Measurements from ENCODE around the gene INPPL1. TPM values are rescaled to one million over a fixed set of nuclear protein-coding genes. Genes with fewer than 3 reads are reported as not detected.
"Not testable (repeated sequence)": the region's sequence is repeated elsewhere in the genome, so short reads cannot be mapped to it uniquely, and the experiment has no call there.

Gene INPPL1
- total RNA-seq, 4 donors from 2014 or later, result 85.9 to 114 (median 99.5) TPM

DNA sequence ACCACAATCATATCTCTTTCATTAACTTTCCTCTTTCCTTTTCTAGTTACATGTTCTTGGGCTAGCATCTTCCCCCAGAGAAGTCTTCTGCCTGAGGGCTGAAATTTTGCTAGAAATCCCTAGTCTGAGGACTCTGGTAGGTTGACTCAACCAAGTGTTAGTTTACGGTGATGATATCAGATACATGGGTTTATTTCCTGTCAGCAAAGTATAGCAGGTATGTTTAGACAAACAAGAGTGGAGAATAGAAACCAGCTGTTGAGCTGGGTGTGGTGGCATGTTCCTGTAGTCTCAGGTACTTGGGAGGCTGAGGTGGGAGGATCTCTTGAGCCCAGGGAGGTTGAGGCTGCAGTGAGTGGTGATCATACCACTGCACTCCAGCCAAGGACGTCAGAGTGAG is 21.4 kb upstream of the INPPL1 start:
- intact Hi-C loops (cut with DNase I), result no loop called here
- Histone ChIP-seq H3K4me3 (replicated peaks in 1 of 3) (no peak overlapping the region), H3K36me3 (no peaks in the 10 kb centered on the region), H3K27ac (no peak overlapping the region), H3K9me3 (no peaks in the 10 kb centered on the region), H3K4me1 (peaks cover 9 to 11% of the 10 kb centered on the region in 2 donors), H3K27me3 (no peaks in the 10 kb centered on the region)
- TF ChIP-seq, protein P1, sequence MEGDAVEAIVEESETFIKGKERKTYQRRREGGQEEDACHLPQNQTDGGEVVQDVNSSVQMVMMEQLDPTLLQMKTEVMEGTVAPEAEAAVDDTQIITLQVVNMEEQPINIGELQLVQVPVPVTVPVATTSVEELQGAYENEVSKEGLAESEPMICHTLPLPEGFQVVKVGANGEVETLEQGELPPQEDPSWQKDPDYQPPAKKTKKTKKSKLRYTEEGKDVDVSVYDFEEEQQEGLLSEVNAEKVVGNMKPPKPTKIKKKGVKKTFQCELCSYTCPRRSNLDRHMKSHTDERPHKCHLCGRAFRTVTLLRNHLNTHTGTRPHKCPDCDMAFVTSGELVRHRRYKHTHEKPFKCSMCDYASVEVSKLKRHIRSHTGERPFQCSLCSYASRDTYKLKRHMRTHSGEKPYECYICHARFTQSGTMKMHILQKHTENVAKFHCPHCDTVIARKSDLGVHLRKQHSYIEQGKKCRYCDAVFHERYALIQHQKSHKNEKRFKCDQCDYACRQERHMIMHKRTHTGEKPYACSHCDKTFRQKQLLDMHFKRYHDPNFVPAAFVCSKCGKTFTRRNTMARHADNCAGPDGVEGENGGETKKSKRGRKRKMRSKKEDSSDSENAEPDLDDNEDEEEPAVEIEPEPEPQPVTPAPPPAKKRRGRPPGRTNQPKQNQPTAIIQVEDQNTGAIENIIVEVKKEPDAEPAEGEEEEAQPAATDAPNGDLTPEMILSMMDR (IDR thresholded peaks at IDR 0.05), result no peak
- TF ChIP-seq POLR2A (IDR thresholded peaks at IDR 0.05), result no peak
- DNase-seq, result no peak
- WGBS, 2 donors, result 75 to 82% methylated on average over 2 of the region's 2 CpGs

GRCh38 chr11:72204886-72205285 is 19.7 kb upstream of the INPPL1 start:
- H3K27ac ChIP-seq, result peak overlapping the region in 2 of 3 donors; percentile 11 to 54
- H3K4me1 ChIP-seq, result peaks cover 9 to 11% of the 10 kb centered on the region in 2 donors
- no peak for DNase-seq
- no peaks in the 10 kb centered on the region for H3K27me3 ChIP-seq
- no peak for TF ChIP-seq POLR2A (IDR thresholded peaks at IDR 0.05)
- TF ChIP-seq, protein P1 (IDR thresholded peaks at IDR 0.05), result no peak
- no peak overlapping the region for H3K4me3 ChIP-seq (replicated peaks in 1 of 3)
- H3K36me3 ChIP-seq, result no peaks in the 10 kb centered on the region
- no peaks in the 10 kb centered on the region for H3K9me3 ChIP-seq
- intact Hi-C loops (cut with DNase I), result no loop called here

DNA sequence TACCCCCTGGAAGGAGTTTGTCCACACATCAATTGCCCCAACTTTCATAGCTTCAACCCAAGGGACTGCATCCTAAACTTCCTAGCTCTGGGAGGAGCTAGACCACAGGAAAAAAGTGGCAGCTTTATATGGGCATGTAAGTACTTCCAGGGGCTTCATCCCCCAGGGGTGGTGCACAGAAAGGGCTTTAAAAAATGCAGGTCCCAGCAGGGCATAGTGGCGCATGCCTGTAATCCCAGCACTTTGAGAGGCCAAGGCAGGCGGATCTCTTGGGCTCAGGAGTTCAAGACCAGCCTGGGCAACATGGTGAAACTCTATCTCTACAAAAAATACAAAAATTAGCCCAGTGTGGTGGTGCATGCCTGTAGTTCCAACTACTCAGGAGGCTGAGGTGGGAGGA is 17.8 kb upstream of the INPPL1 start:
- H3K27me3 ChIP-seq; DNase-seq; H3K4me3 ChIP-seq (replicated peaks in 1 of 3); intact Hi-C loops (cut with DNase I); H3K36me3 ChIP-seq; H3K9me3 ChIP-seq; H3K27ac ChIP-seq: not testable (repeated sequence)
- WGBS, 2 donors, result 93% methylated on average over 2 of the region's 2 CpGs
- H3K4me1 ChIP-seq, result peaks cover 9 to 11% of the 10 kb centered on the region in 2 donors

GRCh38 chr11:72208281-72208680 is 16.3 kb upstream of the INPPL1 start:
- Histone ChIP-seq H3K27me3 (no peaks in the 10 kb centered on the region), H3K27ac (no peak overlapping the region), H3K36me3 (no peaks in the 10 kb centered on the region), H3K4me3 (replicated peaks in 1 of 3) (no peak overlapping the region), H3K9me3 (no peaks in the 10 kb centered on the region), H3K4me1 (peaks cover 9 to 11% of the 10 kb centered on the region in 2 donors)
- 67 to 71% methylated on average over 3 of the region's 3 CpGs for WGBS, 2 donors
- TF ChIP-seq, protein P1 (IDR thresholded peaks at IDR 0.05), result no peak
- no peak for TF ChIP-seq POLR2A (IDR thresholded peaks at IDR 0.05)
- no peak for DNase-seq
- intact Hi-C loops (cut with DNase I), result no loop called here

GRCh38 chr11:72209101-72209500 is 15.5 kb upstream of the INPPL1 start:
- intact Hi-C loops (cut with DNase I), result no loop called here
- DNase-seq, result no peak
- Histone ChIP-seq H3K27ac (no peak overlapping the region), H3K4me1 (peaks cover 9 to 11% of the 10 kb centered on the region in 2 donors), H3K4me3 (replicated peaks in 1 of 3) (no peak overlapping the region), H3K36me3 (no peaks in the 10 kb centered on the region), H3K27me3 (no peaks in the 10 kb centered on the region), H3K9me3 (no peaks in the 10 kb centered on the region)
- WGBS, 2 donors, result 75 to 83% methylated on average over 4 of the region's 4 CpGs
- TF ChIP-seq, protein P1 (IDR thresholded peaks at IDR 0.05), result no peak
- no peak for TF ChIP-seq POLR2A (IDR thresholded peaks at IDR 0.05)

DNA sequence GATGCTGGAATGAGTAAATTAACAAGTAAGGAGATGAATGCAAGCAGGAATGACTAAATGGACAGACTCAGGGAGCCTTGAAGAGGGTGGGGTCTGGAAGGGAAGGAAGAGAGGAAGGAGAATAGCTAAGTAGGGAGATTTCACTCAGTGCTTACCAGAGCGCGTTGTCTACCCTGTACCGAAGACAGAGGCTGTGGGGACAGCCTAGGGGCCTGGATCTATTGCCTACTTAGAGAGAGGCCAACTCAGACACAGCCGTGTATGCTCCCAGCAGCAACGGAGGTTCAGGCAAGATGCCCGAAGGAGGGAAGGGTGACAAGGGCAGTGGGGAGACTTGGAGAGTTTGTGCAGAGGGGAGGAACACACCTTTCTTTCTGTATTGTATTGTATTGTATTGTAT is 7.9 kb upstream of the INPPL1 start, which contains the start of gene FOLR2:
Gene FOLR2, plus strand, starts transcription at position 157 of the 400 bp plus-strand sequence. CDS start 1,791 bp downstream, outside the sequence.
- Histone ChIP-seq H3K9me3 (no peaks in the 10 kb centered on the region), H3K27ac (no peak within 1 kb of the TSS), H3K27me3 (no peaks in the 10 kb centered on the region), H3K4me1 (peaks cover 1 to 4% of the 10 kb centered on the region in 2 donors), H3K36me3 (no peaks in the 10 kb centered on the region), H3K4me3 (replicated peaks in 1 of 3) (no peak within 1 kb of the TSS)
- DNase-seq, result no peak
- intact Hi-C loops (cut with DNase I), result no loop called here
- TF ChIP-seq, protein P1 (IDR thresholded peaks at IDR 0.05), result no peak
- TF ChIP-seq POLR2A (IDR thresholded peaks at IDR 0.05), result no peak
- WGBS, 2 donors, result 78 to 84% methylated on average over 6 of the region's 6 CpGs
